HG03378 (cell line): ENCODE results near the gene GSTM4.

Source experiments
- ATAC-seq: cut with Tn5 transposase; IDR thresholded peaks from one replicate; pipeline ENCODE4 v1.9.1; 2021; ENCODE audit warnings: mild to moderate bottlenecking, moderate library complexity; ENCODE audit not compliant: unreplicated experiment

The GSTM4 gene

DNA sequence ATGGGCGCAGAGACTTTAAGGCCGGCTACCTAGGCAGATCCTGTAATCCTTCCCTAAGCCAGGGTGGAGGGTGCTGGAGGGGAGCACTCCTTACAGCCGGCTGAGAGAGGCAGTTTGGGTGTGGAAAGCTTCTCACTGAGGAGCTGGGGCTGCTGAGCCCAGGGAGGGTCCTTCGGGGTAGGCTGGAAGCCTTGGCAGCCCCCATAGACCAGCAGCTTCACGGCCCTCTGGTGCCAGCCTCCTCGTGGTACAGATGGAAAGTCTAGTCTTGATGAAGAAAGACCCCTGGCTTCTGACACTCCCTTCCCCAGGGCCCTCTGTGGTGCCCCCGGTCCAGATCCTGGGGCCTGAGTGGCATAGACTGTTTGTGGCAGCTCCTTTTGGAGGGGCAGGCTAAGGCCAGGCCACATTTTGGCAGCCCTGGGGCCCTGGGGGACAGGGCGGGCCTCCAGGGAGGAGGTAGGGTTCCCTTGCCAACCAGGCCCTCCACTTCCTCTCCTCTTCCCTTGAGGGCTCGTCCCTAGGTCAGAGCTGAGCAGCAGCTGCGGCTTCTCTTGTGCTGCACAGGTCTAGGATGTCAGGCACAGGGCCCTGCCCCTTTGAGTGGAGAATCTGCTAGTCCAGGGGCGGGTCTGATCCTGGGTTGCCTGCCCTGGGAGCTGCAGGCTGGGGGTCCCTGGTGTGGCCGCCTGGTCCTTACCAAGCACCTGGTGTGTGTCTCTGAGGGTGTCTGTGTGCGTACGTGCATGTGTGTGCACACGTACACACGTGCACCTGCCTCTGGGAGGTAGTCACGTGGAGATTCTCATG lies 31.5 kb upstream of the GSTM4 start:
- ATAC-seq: no peak

DNA sequence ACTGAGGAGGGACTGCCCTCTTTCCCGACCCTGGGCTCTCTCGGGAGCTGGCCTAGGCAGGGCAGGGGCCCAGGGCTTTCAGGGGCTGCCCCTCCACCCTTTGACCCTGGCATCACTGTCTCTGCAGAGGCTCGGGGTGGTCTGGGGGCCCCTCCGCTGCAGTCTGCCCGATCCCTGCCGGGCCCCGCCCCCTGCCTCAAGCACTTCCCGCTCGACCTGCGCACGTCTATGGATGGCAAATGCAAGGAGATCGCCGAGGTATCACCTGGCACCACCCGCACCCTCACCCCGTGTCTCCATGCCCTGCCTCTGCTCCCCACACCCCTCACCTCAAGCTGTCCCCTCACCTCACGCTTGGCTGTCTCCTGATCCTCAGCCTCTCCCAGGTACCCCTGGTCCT lies 30.7 kb upstream of the GSTM4 start:
- no peak for ATAC-seq

DNA sequence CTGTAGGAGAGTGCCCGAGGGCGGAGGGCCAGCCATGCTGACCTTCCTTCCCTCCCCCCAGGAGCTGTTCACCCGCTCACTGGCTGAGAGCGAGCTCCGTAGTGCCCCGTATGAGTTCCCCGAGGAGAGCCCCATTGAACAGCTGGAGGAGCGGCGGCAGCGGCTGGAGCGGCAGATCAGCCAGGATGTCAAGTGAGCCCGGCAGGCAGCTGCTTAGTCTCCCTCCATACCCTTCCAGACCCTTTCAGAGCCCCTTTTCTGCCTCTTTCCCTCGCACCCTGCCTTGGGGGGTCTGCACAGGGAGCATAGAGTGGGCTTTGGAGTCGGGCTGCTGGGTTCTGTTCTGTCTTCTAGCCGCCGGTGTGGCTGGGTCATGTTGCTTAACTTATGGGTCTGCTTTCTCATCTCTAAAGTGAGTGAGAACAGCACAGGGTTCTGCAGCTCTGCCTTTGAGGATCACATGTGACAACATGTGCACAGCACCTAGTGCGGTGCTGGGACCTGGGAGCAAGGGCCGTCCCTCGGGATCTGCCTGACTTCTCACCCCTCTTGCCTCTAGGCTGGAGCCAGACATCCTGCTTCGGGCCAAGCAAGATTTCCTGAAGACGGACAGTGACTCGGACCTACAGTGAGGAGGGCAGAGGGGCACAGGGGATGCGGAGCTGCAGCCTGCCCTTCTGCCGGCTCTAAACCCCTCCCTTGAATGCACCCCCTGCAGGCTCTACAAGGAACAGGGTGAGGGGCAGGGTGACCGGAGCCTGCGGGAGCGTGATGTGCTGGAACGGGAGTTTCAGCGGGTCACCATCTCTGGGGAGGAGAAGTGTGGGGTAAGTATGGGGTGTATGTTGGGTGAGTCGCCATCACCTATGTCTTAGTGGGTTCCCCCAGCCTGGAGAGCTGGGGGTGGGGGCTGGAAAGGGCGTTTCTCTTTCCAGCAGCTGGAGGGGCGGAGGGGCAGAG lies 30.0 kb upstream of the GSTM4 start:
- no peak for ATAC-seq

DNA sequence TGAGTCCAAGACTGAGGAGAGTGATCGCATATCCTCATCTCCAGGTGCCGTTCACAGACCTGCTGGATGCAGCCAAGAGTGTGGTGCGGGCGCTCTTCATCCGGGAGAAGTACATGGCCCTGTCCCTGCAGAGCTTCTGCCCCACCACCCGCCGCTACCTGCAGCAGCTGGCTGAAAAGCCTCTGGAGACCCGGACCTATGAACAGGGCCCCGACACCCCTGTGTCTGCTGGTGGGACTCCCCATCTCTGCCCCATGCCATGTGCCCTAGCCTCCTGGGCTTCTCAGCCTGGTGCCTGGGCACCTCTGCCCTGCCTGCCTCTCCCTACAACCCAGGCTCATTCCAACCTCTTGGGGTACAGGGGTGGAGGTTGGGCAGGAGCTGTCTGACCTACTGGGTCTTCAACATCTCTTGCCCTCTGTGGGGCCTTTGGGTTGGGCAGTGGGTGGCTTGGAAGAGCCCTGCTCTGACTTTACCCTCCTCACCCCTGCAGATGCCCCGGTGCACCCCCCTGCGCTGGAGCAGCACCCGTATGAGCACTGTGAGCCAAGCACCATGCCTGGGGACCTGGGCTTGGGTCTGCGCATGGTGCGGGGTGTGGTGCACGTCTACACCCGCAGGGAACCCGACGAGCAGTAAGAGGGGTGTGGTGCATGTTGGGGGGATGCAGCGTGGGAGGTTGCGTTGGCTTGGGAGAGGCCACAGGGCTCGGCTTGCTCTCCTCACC lies 29.1 kb upstream of the GSTM4 start:
- no peak for ATAC-seq

DNA sequence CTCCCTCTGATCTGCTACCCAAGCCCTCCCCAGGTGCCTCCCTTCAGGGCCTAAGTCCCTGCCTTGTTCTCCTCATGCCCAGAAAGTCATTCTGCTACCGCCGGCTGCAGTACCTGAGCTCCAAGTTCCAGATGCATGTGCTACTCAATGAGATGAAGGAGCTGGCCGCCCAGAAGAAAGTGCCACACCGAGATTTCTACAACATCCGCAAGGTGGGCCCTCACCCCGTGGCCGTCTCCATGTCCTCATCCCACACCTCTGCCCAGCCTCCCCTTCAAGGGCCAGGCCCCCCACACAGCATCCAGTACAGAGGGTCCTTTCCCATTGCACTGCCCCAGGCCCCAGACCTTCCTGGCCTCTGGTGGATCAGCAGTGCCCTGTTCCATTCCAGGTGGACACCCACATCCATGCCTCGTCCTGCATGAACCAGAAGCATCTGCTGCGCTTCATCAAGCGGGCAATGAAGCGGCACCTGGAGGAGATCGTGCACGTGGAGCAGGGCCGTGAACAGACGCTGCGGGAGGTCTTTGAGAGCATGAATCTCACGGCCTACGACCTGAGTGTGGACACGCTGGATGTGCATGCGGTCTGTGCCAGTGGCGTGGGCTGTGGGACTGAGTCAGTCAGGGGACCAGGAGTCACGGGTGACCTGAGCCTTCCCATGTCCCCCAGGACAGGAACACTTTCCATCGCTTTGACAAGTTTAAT lies 28.1 kb upstream of the GSTM4 start:
- no peak for ATAC-seq

DNA sequence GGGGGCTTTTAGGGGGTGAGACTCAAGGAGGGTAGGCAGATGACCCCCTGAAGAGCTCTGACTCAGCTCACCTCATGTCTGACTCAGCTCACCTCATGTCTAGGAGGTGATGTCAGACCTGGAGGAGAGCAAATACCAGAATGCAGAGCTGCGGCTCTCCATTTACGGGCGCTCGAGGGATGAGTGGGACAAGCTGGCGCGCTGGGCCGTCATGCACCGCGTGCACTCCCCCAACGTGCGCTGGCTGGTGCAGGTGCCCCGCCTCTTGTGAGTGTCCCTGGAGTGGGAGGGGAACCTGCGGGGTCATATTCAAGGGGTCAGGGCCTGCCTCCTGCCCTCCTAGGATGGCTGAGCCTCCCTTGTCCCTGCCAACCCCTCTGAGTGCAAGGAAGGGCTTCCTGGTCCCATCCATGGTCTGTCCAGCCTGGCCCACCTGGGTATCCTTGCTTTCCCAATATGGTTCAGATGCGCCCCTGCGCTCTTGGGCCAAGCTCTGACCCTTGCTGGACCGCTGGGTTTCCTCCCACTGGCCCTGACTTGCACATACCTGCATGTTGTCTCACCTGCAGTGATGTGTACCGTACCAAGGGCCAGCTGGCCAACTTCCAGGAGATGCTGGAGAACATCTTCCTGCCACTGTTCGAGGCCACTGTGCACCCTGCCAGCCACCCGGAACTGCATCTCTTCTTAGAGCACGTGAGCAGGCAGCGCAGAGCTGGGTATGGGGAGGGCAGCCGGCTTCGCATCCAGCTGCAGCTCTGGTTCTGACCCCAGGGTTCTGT lies 27.2 kb upstream of the GSTM4 start:
- no peak for ATAC-seq

DNA sequence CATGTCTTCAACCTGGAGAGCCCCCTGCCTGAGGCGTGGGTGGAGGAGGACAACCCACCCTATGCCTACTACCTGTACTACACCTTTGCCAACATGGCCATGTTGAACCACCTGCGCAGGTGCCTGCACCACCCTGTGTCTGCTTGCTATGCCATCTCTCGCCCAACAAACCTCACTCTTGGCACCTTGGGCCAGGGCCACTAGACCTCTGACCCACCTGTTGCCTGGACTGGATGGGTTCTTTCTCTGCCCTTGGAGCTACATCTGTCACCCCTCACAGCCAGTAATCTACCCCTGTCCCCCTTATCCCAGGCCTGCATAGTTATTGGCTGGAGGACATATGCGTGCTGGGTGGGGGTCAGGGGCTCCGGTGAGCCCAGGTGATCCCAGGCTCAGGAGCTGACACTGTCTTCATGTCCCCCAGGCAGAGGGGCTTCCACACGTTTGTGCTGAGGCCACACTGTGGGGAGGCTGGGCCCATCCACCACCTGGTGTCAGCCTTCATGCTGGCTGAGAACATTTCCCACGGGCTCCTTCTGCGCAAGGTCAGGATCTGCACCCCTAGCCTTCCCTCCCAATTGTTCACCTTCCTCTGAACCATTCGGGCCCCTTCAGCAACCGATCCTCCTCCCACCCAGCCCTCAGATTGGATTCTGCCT lies 26.4 kb upstream of the GSTM4 start:
- no peak for ATAC-seq

DNA sequence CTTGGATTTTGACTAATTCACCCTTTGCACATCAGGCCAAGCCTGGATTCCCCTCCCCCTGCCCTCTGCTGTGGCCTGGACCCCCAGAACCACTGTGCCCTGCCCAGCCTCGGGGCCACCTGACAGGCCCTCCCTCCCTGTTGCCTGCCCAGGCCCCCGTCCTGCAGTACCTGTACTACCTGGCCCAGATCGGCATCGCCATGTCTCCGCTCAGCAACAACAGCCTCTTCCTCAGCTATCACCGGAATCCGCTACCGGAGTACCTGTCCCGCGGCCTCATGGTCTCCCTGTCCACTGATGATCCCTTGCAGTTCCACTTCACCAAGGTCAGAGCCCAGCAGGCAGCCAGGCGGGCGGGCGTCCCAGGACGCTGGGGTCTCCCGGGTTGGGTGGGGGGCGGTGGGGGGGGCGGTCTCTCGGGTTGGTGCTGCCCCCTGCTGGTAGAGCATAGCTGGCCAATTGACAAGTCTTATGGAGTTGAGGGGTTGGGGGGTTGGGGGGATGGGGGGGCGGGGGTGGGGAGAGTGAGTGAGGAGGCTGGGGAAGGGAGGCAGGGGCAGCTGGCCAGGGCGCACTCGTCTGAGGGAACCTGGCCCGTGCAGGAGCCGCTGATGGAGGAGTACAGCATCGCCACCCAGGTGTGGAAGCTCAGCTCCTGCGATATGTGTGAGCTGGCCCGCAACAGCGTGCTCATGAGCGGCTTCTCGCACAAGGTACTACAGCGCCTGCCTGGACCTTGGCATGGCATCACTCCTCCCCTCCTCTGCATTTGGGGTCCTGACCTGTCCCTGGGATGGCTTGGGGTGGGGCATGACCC lies 25.6 kb upstream of the GSTM4 start:
- ATAC-seq: no peak

DNA sequence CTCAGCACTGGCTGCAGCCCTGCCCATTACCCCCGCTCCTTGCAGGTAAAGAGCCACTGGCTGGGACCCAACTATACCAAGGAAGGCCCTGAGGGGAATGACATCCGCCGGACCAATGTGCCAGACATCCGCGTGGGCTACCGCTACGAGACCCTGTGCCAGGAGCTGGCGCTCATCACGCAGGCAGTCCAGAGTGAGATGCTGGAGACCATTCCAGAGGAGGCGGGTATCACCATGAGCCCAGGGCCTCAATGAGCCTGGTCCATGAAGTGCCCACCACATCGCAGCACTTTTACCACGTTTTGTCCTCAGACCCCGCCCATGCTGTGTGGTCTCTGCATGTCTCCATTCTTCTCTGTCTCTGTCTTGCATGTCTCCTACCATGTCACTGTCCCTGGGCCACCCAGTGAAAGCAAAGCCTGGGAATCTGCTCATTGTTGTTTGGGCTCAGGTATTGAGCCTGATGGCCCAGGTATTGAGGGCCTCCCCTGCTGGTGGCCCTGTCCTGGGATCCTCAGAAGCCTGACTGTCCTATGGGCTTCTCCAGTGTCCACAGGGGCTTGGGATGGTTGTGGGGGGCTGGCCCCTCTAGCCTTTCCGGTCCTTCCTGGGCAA lies 24.9 kb upstream of the GSTM4 start:
- ATAC-seq: no peak

DNA sequence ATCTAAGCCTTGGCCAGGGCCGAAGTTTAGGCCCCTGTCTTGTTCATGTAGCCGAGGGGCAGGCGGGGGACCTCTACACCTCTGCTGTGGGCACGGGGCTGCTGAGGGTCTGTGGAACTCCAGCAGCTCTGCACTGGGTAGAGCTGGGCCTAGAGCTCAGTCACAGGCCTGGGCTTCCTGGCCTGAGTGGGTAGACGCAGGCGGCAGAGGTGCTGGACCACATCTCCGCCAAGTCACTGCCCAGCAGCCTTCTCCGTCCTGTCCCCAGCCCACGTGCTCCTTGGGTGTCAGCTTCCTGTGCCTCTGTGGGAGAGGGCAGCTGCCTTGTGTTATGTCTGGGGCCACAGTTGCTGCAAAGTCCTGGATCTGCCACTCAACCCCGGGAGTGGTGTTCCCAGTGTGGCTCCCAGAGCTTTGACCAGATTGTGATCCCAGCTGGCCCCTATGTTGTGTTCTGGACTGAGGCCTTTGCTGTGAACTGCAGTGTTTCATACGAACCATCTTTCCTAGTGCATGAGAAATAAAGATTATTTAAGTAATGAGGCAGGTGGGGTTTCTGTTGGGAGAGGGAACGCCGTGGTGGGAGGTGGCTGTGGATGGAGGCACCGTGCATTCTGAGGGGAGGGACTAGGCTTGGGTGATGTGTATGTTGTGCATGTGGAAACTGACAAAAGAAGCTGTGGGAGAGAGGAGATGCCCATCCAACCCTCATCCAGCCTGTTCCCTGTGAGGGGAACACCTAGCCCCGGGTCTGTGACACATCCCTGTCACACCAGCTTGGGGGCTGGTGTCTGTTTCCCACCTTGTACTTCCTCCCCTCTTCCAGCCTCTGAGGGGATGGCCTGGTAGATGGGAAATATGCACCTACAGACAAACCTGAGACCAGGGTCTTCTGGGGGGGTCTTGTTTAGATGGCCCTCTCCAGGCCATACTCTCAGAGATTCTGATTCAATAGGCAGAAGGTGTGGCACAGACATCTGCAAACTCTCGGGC lies 24.1 kb upstream of the GSTM4 start:
- no peak for ATAC-seq

DNA sequence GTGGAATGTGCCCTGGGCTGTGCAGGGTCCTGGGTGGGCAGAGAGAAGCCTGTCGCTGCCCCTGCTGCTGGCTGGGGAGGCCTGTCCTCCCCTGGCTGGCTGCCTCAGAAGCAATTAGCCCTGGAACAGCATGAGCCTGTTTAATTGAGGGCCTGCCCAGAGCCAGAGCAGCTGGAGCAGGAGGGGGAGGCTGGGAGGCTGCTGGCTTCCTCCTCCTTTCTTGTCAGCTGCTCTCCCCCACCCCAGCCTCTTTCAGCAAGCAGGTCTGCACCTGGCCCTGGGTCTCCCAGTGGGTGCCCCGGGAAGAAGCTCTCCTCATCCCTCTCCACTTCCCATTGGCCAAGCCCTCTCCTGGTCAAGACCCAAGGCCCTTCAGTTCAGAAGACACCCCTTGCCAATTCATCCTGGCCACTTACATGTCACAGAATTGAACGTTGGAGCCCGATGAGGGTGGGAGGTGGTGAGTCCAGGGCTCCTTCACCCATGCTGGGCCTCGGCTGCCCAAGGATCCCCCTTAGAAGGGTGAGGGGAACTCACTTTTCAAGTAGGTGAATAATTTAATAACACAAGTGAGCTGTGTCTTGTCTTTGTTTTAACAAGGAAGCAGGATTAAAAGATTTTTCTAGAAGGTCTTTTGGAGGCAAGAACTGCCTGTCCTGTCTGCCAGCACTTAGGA lies 23.1 kb upstream of the GSTM4 start:
- ATAC-seq: no peak

DNA sequence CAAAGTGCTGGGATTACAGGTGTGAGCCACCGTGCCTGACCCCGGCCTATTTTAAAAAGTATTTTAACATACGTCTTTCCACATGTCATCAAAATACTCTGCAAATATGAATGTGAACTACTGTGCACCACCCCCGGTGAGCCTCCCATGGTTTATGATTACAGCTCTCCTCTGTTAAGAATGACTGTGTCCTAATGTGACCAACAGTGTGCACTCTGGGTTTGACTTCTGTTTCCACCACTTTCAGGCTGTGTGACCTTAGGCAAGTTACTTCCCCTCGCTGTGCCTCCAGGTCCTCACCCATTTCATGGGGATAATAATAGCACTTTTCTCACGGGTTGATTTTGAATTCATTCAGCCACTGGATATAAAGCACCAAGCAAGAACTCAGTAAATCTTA lies 21.6 kb upstream of the GSTM4 start:
- no peak for ATAC-seq

DNA sequence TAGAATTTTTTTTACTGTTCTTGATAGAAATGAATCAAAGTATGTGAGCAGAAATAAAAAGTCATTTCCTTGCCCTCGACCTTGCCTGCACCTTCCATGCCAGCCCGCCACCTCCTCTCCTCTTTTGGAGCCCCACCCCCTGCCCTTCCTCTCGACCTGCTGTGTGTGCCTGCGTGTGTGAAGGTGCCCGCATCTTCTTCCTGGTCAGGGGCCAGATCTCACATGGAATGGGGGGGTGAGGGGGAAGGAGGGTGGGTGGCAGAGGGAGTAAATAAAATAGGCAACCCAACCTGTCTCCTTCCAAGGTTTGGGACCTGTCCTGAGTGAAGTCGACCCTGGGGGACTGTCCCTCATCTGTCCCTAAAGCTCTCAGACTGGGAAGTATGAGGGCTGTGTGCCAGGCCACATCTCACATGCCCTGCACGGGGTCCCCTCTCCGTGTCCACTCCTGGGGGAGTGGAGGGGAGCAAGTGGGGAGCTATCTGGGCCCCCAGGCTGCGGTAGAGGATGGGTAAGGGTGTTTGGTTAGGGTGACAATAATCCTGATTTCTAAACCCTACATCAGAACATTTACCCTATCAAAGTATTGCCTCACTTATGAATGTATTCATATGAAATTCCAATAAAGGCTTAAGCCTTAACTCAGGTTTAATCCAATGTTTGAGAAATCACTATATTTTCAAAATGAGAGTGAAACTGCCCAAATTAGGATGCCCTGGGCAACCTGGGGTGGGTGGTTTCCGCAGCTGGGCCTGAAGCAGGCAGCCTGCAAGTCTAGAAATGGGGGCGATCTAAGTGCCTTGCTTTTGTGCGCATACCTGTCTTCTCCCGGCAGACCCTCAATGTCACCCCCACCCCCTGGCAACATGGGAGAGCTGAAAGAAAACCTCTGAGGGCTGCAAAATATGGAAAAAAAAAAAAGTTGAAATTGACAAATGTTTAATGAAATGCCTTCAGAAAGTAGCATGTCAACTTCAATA lies 20.8 kb upstream of the GSTM4 start:
- ATAC-seq: no peak

DNA sequence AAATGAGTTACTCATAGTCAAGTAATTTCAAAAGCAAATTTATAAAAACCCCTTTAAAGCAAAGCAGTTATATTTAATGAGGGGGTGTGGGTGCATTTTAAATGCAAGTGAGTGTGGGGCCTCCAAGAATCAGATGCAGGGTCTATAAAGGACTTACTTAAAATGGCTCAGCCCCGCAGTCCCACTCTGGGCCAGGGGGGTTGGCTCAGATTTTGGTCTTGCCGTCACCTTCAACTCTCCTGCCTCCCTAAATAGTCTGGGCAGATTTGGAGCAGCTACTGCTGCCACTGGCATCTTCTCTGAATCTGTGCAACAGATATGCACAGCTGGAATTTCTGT lies 20.1 kb upstream of the GSTM4 start:
- ATAC-seq: no peak

DNA sequence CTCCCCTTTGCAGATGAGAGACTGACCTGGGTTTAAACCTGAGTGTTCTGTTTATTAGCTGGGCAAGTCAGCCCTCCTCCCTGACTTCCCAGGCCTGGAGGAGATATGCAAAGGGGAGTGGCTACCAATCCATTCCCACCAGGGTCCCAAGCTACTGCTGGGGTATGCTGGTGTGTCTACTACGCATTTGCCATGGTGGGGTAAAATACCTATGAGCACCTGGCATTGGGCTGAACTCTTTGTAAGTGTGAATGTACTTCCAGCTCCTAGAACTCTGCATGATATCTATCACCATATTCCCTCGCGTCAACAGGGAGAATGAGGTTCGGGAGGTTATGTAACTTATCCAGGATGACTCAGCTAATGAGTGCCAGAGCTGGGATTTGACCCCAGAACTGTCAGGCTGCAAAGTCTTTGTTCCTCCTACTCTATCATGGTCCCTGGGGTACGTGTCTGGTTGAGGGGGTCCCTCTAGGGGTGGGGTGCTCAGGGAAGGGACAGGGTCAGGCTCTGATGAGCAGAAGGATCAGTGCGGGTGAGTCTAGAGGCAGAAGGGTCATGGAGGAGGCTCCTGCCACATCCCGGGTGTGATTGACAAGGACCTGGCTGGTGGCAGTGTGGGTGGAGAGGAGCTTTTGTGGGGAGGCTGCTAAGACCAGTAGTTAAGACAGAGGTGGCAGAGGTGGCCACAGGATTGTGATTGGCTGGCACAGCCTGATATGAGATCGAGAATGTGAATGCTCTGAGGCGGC lies 19.5 kb upstream of the GSTM4 start:
- ATAC-seq: no peak
